ENCODE measurements around the gene RCE1.

RCE1 gene

DNA sequence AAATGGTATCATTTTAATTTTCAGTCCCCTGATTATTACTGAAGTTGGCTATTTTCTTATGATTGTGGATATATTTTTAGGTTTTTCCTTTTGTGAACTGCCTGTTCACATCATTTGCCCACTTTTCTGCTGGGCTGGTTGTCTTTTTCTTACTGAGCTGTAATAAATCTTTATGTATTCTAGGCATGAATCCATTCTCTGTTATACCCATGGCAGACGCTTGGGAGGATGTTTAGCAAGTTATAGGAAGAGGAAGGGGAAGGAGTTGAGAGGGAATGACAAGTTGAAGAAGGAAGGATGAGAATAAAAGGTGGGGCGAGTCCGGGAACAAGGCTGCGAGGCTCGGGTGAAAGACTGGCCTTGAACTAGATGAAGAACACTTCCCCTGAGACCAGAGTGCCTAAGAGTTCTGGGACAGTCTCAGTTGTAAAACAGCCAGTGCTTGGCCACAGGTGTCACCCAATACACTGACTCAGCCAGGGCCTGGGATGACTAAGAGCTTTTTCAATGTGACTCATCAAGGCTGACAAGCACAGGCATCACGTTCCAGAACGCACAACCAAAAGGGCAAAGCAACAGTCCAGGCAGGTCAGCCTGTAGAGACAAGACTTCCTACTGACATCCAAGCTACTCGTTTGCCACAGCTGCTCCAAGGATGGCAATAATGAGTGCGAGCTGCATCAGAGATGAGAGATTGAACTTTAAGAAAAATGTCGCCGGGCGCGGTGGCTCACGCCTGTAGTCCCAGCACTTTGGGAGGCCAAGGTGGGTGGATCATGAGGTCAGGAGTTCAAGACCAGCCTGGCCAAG lies 48.8 kb downstream of the RCE1 start:
- DNase-seq: no peak

DNA sequence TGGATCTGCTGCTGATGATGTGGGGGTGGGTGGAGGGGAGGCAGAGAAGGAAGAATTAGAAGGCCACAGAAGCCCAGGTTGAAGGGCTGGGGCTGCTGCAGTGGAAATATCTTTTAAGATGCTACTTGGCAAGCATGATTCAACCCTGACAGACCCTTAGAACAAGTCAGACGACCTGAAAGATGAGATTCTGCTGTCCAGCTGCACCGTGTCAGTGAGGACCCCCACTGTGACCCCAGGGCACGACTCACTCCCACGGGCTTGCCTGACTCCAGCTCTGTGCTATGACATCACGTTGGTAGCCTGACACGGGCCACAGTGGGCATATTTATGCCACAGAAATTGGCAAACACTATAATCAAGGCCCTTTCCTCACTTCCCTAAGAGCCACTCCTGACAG lies 49.7 kb downstream of the RCE1 start:
- no peak for DNase-seq

DNA sequence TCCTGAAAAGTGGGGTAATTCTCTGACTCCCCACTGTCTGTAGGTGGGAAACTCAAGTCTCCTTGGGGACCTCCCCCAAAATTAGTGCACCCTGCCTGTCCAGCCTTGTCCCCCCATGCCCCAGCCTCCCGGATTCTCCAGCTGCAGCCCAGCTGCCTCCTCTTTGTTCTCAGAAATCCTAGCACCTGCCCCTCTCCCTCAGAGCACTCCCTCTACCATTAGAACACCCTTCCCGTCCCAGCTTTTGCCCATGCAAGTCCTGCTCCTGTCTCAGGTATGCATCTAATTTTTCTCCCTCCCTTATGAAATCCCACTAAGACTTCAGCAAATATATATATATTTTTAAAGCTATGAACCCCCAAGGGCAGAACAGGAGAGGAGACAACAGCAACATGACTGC lies 50.9 kb downstream of the RCE1 start:
- no peak for DNase-seq

Data from NCI-H526 treated with DMSO at 0.1 percent for 48 hours (cell line).